Uterus (tissue), 2 donors: ENCODE data around the gene ANKRD29.

Experiments used
- CTCF ChIP-seq, 4 experiments: fragments of 200-600 bp in 2 of 4; fragments of 450-650 bp in 2 of 4; sonication (generic) in 2 of 4; IDR thresholded peaks; one replicate each; pipeline ENCODE4 v1.5.1; 2016 to 2019; ENCODE audit warnings: antibody characterized with exemption in 4 of 4, mild to moderate bottlenecking in 2 of 4, moderate library complexity in 1 of 4
- POLR2A ChIP-seq, 2 donors: fragments of 450-650 bp; IDR thresholded peaks; one replicate each; pipeline ENCODE4 v1.6.1; 2016; ENCODE audit warnings: antibody characterized with exemption in 2 of 2, mild to moderate bottlenecking in 1 of 2, moderate library complexity in 1 of 2

GRCh38 chr18:23565916-23566547, 96.7 kb downstream of the ANKRD29 start:
- TF ChIP-seq POLR2A (IDR thresholded peaks at IDR 0.05) (no peak), CTCF (IDR thresholded peaks at IDR 0.05) (no peak)
